GM21381 (cell line): ENCODE data around the gene TMEM132D.

ENCODE experiments used
- ATAC-seq: cut with Tn5 transposase; IDR thresholded peaks from one replicate; pipeline ENCODE4 v1.9.1; 2021; ENCODE audit warnings: mild to moderate bottlenecking, moderate library complexity; ENCODE audit not compliant: unreplicated experiment

Gene TMEM132D

DNA sequence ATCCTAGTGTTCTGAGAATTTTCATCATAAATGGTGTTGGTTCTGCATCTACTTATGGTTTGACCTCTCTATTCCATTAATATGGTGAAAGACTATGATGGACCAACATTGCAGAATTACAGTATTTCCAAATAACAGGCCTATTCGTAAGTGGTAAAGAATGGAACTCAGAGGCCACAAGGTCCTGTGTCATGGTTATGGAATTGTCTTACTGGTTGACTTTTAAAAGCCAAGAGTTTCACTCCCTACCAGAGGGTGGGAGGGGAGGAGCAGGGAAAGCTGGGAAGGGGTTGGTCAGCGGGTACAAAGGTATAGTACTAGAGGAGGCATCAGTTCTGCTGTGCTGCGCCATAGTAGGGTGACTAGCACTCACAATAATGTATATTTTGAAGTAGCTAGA lies 153.4 kb downstream of the TMEM132D start:
- ATAC-seq, result no peak

DNA sequence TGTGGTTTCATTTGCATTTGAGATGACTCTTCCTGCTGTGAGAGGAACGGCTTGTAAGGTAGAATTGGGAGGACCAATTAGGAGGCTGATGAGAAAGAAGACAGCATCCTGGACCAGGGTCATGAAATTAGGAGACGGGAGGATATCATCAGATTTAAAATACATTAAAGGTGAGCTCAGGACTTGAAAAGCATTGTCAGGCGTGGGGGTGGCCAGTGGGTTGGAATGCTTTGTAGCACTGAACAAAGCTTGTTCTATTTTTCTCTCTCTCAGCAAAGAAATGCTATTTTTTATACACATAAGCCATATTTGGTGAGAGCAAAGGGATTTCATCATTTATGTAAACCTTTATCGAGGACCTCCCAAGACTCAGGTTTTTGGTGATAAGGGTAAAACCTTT lies 157.5 kb downstream of the TMEM132D start:
- ATAC-seq, result no peak

DNA sequence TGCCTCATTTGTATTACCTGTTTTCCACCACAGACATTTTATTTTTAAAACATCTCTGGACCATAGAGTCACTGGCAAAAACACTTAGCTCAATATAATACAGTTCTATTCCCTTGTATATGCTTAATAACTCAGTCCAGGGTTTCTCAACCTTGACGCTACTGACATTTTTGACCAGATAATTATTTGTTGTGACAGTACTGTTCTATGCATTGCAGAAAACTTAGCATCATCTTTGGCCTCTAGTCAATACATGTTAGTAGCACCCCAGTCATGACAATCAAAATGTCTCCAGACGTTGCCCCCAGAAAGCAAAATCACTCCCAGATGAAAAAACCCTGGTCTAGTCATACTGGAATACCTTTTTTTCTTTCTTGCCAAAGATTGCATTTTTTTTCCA lies 174.7 kb downstream of the TMEM132D start:
- ATAC-seq, result no peak

DNA sequence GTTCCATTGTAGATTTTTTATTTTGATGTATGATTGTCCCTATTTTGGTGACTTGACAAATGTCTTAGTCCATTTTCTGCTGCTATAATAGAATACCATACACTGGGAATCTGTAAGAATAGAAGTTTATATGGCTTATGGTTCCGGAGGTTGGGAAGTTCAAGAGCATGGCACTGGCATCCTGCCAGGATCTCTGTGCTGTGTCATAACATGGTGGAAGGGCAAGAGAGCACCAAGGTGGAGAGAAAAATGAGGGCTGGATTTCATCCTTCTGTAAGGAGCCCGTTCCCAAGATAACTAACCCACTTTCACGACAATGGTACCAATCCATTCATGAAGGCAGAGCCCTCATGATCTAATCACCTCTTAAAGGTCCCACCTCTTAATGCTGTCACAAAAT lies 176.7 kb downstream of the TMEM132D start:
- no peak for ATAC-seq

DNA sequence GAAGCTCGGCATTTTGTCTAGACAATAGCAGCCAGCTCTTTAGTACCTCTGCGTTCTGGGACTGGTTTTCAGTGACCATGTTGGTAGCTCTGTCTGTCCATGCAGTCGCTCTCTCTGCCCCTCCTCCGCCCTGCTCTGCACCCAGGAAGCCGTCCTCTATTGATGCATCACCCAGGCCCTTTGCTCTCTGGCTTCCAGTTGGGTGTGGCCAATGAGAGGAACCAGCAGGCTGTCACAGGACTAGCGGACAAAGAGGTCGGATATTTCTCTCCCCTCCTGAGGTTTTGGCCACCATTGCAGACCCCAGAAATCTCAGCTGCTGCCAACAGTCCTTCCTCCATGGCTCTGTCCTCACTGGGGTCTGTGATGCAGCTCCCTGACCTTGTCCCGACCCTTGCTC lies 180.6 kb downstream of the TMEM132D start:
- no peak for ATAC-seq

DNA sequence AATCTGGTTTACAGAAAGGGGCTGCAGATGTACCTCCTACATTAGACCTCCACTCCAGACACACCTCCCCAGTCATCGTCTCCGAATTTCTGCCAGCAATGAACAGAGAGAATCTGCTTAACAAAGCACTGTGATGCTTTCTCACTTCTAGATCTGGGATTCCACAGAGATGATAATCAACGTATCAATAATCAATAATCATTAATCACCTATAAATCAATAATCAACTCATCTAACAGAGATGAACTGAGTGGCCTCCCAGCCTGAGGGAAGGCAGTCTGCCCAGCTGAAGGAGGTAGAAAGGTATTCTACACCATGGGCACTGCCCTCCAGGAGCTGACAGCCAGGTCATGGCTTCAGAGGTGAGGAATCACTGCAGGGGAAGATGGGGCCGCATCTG lies 183.2 kb downstream of the TMEM132D start:
- ATAC-seq, result no peak

DNA sequence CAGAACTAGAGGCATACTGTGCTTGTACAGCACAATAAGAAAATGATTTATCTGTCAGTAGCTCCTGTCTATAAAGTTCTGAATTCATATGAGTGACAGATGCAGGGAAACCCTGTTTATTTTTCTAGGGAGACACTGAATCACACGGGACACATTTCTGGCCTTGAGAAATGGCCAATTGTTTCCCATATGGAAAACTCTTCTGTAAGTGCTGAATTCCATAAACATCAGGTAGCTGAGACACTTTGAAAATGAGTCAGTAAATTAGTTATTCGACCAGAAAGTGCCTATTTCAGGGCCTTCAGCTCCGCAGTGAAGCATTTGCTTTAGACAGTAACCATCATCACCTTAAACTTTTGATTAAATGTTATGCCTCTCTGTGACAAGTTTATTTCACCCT lies 184.4 kb downstream of the TMEM132D start:
- no peak for ATAC-seq

DNA sequence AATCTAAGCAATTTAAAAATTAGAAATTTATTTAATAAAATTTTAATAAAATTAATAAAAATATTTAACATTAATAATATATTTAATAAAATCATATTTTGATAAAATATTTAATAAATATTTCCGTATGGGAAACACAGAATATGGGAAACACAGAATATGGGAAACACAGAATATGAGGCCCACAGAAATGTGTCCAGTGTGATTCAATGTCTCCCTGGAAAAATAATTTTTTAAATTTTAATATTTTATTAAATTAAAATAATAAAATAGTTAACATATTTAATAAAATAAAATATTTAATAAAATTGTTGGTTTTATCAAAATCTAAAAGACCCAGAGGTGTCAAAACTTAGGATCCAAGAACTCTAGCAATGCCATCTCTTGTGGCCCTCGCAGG lies 186.4 kb downstream of the TMEM132D start:
- no peak for ATAC-seq

DNA sequence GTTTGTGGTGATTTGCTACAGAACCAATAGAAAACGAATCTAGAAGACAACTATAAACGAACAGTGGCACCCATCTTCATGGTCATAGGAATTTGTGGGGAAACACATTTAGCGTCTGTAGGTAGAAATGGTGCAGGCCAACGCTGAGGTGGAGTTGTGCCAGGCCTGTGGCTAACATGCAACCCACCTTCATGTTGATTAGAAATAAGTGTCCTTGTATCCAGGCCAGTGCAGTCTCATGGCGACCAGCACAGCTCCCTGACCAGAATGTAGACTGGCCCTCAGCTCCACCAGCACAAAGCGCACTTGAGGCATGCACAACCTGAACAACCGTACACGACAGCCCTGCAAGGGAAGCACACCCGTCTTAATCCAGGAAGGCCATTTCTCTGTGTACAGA lies 187.0 kb downstream of the TMEM132D start:
- no peak for ATAC-seq

DNA sequence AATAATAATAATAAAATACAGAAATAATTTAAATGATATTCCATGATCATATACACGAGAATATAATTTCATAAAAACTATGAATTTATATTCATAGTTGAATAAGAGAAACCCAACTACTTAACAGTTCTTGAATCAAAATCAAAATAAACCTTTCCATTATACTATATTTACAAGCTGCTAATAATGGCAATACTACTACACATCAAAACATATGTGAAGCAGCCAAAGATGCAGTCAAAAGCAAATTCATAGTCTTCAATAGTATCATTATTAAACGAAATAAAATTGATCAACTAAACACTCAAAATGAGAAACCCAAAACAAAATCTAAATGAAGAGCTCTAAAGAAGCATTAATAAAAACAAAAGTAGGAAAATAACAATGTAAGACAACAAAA lies 197.1 kb downstream of the TMEM132D start:
- no peak for ATAC-seq

DNA sequence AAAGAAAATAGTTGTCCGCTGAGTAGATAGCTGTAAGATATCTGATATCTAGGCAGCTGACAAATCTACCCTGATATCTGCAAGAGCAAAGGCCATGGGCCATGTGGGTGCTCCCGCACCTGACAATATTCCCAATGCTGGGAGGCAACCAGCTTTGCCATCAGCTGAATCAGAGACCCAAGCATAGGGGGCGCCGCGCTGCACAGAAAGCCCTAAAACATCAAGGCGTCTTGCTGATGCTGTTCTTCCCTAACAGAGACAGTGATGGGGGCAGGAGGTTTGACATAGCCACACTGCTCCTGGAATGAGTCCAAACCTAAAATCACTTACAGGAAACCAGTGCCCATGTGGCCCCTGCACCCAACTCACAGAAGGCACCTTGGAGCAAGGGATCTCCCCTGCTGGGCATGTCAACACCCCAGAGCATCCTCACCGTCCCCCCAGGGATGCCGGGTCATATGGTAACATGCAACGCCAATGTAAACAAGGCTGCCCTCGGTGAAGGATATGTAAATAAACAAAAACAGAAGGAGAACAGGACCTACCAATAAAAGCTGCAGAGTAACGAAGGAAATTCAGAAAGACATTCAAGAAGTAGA lies 199.5 kb downstream of the TMEM132D start:
- ATAC-seq, result no peak

DNA sequence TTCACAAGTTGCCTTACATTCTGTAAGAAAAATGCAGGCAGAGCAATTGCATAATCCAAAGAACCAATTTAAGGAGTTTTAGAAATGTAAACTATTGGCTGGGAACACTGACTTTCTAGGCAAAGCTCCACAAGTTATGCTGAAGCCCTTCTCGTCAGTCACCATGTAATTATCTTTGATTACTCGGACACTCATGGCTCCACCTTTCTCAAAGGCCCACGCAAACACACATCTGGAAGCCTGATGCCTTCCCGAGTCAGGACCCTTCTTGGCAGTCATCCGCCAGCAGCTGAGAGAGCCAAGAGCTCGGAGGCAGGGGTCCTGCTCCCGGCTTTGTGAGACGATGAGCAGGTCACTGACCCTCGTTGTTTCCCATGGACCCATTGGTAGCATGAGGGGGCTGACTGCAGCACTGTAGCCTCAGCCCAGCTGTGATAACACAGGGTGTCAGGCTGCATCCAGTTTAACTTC lies 202.2 kb downstream of the TMEM132D start:
- ATAC-seq, result no peak

DNA sequence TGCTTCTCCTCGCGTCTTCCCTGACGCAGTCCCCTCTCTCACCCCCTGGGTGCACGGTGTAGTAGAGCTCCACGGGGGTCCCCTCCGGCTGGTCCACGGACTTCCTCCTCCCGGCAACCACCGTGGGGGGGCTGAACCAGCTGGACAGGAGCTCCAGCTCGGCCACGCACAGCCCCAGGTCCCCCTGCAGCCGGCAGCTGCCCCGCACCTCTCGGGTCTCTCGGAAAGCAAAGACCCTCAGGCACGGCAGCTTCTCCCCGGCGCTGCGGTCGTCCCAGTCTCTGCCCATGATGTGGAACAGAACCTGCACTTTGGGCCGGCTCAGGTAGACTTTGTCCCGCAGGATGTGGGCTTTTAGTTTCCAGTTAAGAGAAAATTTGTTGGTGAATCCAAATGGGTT lies 203.8 kb downstream of the TMEM132D start:
- no peak for ATAC-seq

DNA sequence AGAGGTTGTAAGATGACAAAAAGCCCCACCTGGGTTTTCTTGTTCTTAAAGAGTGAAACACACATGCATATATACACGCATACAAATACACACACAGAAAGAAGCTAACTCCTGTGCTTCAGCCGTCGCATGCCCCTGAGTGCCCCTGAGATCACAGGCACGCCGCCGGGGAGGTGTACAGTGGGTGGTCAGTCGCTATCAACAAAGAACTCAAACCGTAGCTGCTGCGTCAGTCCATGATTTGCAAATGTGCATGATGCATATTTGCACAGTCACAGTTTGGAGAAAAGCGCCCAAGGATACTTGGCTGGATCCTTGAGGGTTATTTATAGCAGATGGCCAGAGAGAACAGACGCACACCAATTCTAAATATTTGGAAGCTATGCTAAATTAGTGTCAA lies 206.9 kb downstream of the TMEM132D start:
- no peak for ATAC-seq

DNA sequence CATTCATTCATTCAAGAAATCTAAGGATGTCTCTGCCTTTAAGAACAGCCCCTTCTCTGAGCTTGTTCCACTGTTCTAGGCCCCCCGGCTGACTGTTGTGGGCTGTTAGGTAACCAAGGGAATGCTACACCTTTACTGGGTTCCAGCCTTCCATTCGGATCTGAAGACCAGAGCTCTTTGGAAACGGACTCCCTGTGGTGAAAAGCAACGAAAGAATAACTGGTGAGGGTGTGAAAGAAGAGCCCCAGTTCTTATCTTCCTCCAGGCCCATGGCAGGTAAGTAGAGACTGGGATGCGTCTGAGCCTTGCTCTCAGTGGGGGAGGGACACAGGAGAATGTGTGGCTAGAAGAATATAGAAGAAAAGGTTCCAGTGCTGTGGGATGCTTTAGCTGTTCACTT lies 207.4 kb downstream of the TMEM132D start:
- ATAC-seq, result no peak

DNA sequence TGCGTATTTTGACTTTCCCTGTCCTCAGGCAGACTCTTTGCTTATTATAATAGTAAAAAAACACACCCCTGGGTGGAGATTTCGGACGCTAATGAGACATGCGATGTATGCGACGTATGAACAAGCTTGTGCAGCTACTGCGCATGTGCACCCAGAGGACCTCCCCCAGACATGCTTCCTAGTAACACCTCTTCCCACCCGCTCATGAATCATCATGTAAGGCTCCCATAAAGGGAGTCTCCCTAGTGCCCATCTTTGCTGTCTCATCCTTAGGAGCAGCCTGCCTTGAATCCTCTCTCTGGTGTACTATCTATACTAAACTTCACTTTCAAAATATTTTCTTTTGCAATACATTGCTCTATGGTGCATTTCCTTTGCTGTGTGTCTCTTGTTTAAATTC lies 210.1 kb downstream of the TMEM132D start:
- no peak for ATAC-seq

DNA sequence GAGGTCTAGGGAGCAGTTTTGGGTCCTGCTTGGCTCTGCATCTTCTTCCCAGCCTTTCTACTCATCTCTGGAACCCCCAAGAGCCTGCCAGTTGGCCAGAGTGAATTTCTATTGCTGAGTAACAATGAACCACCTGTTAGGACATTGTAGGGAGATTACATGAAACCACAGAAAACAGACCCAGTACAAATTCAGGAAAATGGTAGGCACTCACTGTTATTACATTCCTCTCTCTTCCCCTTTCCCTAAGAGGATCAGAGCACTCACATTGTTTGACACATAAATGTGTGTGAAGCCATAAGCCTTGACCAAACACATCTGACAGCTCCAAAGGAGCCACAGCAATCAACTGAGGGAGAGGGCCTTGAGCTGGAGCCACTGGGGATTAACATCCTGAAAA lies 216.1 kb downstream of the TMEM132D start:
- no peak for ATAC-seq

DNA sequence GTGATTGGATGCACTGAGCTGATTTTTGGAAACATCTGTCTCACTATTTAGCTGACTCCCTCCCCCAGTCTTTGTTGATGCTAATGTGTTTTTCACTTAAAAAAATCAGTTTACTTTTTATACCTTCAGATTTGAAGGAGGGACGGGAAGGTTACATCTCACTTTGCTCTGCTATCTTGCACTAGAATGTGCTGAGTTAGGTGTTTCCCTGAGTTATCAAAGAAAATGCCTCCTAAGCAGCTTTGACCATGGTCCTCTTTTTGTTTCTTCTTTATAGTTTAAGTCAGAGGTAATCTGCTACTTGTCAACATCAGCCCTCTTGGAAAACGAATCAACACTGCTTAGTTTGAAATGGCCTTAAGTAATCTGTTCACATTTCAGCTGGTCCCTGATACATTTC lies 222.0 kb downstream of the TMEM132D start:
- ATAC-seq, result no peak

DNA sequence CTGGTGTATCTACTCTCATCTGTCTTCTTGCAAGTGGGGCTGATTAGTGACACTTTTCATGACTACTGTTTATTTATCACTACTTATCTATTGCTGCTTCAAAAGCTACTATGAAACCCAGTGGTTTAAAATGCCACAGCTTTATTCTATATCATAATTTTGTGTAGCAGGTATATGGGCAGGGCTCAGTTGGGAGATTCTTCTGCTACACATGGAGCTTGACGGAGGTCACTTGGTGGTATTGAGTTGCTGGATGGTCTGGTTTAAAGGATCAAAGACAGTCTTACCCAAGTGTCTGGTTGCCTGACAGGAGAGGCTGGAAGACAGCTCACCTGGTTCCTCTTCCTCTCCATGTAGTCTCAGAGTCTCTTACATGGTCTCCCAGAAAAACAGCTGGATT lies 222.7 kb downstream of the TMEM132D start:
- no peak for ATAC-seq

DNA sequence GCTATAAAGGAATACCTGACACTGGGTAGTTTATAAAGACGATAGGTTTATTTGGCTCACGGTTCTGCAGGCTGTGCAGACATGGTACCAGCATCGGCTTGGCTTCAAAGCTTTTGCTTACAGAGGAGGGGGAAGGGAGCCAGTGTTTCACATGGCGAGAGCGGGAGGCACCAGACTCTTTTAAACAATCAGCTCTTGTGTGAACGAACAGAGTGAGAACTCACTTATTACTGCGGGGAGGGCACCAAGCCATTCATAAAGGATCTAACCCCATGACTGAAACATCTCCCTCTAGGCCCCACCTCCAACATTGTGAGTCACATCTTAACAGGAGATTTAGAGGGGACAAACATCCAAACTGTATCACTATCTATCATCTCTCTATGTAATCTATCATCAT lies 227.4 kb downstream of the TMEM132D start:
- no peak for ATAC-seq

DNA sequence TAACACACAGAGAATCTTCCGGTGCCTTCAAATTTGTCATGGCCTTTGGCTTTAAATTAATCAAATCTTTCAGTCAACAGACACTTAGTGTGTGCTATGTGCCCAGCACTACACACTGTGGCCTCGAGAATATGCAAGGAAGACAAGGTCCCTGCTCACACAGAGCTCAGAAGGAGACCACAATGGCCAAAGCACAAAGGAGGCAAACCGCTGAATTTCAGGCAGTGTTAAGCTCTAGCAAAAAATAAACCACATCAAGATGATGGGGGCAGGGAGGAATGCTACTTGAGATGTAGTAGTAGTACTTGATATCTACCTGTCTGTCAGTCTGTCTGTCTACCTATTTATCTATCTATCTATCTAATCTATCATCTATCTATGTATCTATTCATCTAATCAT lies 227.9 kb downstream of the TMEM132D start:
- ATAC-seq, result no peak

DNA sequence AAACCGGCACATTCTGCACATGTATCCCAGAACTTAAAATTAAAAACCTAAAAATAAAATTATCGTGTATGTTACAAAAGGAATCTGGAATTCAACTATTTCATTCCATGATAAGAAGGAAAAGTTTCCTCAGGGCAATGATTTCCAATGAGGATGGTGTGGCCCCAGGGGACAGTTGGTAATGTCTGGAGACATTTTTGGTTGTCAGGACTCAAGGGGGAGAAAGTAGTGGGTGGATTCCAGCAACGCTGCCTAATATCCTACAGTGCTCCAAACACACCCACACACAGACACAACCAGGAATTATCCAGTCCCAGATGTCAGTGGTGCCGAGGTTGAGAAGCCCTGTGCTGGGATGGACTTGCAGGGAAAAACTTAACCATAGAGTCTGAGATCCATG lies 228.3 kb downstream of the TMEM132D start:
- ATAC-seq, result no peak

DNA sequence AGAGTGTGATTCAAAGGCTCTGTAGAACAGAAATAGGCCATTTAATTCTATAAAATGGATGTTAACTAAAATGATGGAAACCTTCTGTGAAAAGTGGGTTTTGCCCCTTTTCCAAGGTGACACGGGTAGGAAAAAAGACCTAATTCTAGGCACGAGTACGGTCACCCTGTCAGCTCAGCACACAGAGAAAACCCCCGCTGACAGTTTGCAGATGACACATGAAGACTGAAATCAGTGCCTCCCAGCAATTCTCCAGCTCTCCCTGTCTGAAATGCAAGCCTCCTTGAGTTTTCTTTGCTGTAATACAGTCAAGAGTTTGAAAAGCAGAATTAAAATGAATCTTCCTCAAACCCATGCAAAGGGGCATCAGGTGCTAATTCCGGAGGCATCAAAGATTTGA lies 230.0 kb downstream of the TMEM132D start:
- no peak for ATAC-seq

DNA sequence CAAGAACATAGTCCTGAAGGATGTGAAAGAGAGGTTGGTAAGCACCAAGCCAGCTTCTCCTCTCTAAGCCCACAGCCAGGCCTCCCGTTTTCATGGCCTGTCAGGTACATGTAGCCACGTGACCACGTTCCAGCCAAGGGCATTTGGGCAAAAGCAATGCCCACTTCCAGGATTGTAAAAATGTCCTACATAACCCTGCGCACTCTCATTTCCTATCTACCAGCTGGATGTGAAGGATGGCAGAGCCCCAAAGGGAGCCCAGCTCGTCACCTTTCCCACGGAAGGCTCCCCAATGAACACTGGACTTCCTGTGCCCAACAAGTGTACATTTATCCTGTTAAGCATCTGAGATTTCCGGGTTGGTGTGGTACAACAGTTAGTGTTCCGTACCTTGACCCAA lies 231.7 kb downstream of the TMEM132D start:
- no peak for ATAC-seq
